ENCODE measurements around the gene KLHL30. TPM values are rescaled to one million over a fixed set of nuclear protein-coding genes. Genes with fewer than 3 reads are reported as not detected.

Gene KLHL30
- total RNA-seq, 2 experiments from 2014 or later: 0.09 to 1.9 TPM

GRCh38 chr2:238159071-238159539 lies 20.6 kb downstream of the KLHL30 start:
- DNase-seq (ENCODE audit: low spot score): peak; percentile 44
- H2AFZ ChIP-seq (ENCODE audit: low read length): 0 out of 2 replicates have a peak overlapping the region, but pooled peaks have one; percentile 52
- ChIA-PET CTCF (ENCODE audit: unreplicated experiment) (no interaction called here), POLR2A (no interaction called here)
- BruUV-seq (replicated peaks): no TSS peak
- H3K4me2 ChIP-seq (ENCODE audit: low read length): peak overlapping the region; percentile 61
- H3K4me3 ChIP-seq (ENCODE audit: low read depth, low read length, poor library complexity, severe bottlenecking): peak overlapping the region; percentile 64
- no peak overlapping the region for H3K27ac ChIP-seq (ENCODE audit: low read depth, low read length, poor library complexity, severe bottlenecking)
- TF ChIP-seq EZH2phosphoT487 (IDR thresholded peaks at IDR 0.05; ENCODE audit: borderline replicate concordance, low read depth, low read length) (no peak), CTCF (conservative IDR thresholded peaks at IDR 0.05; ENCODE audit: low read length) (no peak)
- H3K9me3 ChIP-seq (ENCODE audit: low read length): no peaks in the 10 kb centered on the region
- H3K9me2 ChIP-seq (ENCODE audit: insufficient read depth, low read length): no peaks in the 10 kb centered on the region
- peaks cover 21% of the 10 kb centered on the region for H3K4me1 ChIP-seq (ENCODE audit: insufficient read depth, low read length, poor library complexity, severe bottlenecking)
- no peaks in the 10 kb centered on the region for H3K36me3 ChIP-seq (ENCODE audit: insufficient read depth, low read length)
- H4K20me1 ChIP-seq (ENCODE audit: insufficient read depth, low read length): no peaks in the 10 kb centered on the region
- intact Hi-C loops (cut with micrococcal nuclease; ENCODE audit: unreplicated experiment): loop anchor here (10.0 kb wide), 1 partner anchor 234 kb away; no protein-coding TSS in a partner anchor
- H3K79me2 ChIP-seq (ENCODE audit: insufficient read depth, low read depth, low read length): no peaks in the 10 kb centered on the region

- Histone ChIP-seq H3K27ac (ENCODE audit: low read depth, low read length, poor library complexity, severe bottlenecking) (no peak overlapping the region), H3K9me2 (ENCODE audit: insufficient read depth, low read length) (no peaks in the 10 kb centered on the region), H3K4me1 (ENCODE audit: insufficient read depth, low read length, poor library complexity, severe bottlenecking) (peaks cover 21% of the 10 kb centered on the region), H3K4me3 (ENCODE audit: low read depth, low read length, poor library complexity, severe bottlenecking) (peak overlapping the region; percentile 64), H4K20me1 (ENCODE audit: insufficient read depth, low read length) (no peaks in the 10 kb centered on the region), H3K79me2 (ENCODE audit: insufficient read depth, low read depth, low read length) (no peaks in the 10 kb centered on the region), H3K4me2 (ENCODE audit: low read length) (peak overlapping the region; percentile 61), H2AFZ (ENCODE audit: low read length) (peak overlapping the region; percentile 83; the same call in 1 of the 2 replicates), H3K36me3 (ENCODE audit: insufficient read depth, low read length) (no peaks in the 10 kb centered on the region), H3K9me3 (ENCODE audit: low read length) (no peaks in the 10 kb centered on the region)
- no peak for DNase-seq (ENCODE audit: low spot score)
- BruUV-seq (replicated peaks): no TSS peak
- ChIA-PET CTCF (ENCODE audit: unreplicated experiment) (interaction anchor here (0.7 to 1.5 kb wide), 3 partner anchors 51 to 104 kb away, joined by 3 to 6 read pairs (median 3); no protein-coding TSS in a partner anchor), POLR2A (interaction anchor here (0.8 kb wide), 1 partner anchor 41 kb away, joined by 4 read pairs; no protein-coding TSS in a partner anchor)
- TF ChIP-seq CTCF (conservative IDR thresholded peaks at IDR 0.05; ENCODE audit: low read length): no peak
- intact Hi-C loops (cut with micrococcal nuclease; ENCODE audit: unreplicated experiment): loop anchor here (1.0 to 10.0 kb wide), 5 partner anchors 83 to 305 kb away; partner anchors contain the start of genes HES6, RAMP1 and UBE2F
Measured at GRCh38 chr2:238159661-238160205, 21.3 kb downstream of the KLHL30 start.
